GM21717 (cell line): ENCODE measurements around the gene GJD4.

Experiments used
- ATAC-seq: cut with Tn5 transposase; IDR thresholded peaks from one replicate; pipeline ENCODE4 v1.9.1; 2021; ENCODE audit warnings: mild to moderate bottlenecking, moderate library complexity; ENCODE audit not compliant: unreplicated experiment

GJD4 gene

GRCh38 chr10:35605191-35605590 is at the start of gene GJD4:
Gene GJD4 (plus strand): TSS chr10:35605341. CDS start chr10:35605568, 227 bp downstream.
- ATAC-seq, result no peak

- ATAC-seq, result no peak
Observed at GRCh38 chr10:35555962-35556930, 48.9 kb upstream of the GJD4 start.

DNA sequence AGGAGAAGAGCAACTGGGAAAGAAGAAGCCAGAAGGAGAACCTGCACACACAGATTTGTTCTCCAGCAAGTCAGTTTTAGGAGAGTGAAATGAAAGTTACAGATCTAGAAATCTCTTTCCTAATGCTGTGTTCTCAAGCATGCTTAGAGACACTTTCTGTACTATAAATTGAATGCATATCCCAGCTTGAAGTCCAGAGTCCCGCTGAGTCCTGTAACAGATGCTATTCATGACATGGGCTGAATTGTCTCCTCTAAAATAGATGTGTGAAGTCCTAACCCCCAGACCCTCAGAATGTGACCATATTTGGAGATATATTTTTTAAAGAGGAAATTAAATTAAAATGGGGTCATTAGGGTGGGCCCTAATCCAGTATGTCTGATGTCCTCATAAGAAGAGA is 46.9 kb upstream of the GJD4 start:
- ATAC-seq, result no peak

DNA sequence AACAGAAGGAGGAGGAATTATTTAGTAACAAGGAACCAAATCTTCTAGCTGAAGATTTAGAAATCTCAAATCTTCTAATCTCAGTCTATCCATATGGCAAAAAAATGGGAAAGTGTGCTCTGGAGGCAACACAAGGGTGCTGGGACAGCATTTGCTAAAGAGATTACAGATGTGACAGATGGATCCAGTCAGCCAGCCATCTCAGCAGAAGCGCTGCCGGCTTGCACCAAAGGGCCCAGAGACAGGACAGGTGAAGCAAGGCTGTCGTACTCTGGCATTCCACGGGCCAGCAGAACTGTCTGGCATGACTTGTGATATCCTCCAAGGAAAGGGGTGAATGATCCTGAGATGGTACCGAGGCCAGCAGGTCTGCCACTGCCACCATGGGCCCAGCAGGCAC is 45.7 kb upstream of the GJD4 start:
- ATAC-seq, result no peak

DNA sequence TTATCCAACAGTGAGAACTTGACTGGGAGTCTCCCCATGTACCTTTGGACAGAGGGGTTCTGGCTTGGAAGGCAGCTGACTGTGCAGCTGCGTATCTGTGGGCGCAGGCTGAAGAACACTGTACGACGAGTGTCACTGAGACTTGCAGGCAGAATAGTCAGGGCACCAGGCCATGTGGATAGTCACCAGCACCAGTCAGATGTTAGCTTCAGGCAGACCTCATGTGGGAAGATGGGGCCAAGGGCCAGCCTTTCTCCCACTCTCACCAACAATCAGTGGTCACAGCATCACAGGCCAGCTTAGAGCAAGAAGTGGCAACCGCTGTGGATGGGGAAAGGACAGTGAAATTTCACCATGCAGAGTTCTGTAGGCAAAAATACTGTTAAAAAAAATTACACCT is 43.4 kb upstream of the GJD4 start:
- no peak for ATAC-seq

- ATAC-seq, result no peak
Observed at GRCh38 chr10:35562427-35562826, 42.7 kb upstream of the GJD4 start.

DNA sequence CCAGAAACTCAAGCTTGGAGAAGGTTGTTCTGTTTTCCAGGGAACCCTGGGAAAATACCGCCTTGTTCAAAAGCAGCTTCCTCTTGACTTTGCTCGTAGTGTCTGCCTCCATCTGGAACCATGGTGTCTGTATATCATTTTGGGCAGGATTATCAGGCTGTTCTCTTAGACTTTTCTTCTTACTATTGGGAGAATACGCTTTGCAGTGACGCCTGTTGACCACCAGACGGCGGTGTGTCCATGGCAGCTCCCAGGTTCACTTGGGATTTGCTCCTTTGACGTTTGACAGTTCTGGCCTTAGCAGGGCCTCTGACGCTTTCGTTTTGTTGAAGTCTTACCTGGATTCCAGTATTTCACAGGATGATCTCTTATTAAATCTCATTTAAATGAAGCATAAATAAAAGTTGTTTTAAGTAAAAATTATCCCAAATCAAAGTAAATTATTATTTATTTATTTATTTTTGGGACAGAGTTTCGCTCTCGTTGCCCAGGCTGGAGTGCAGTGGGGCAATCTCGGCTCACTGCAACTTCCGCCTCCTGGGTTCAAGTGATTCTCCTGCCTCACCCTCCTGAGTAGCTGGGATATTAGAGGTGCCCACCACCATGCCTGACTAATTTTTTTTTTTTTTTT is 41.8 kb upstream of the GJD4 start:
- ATAC-seq, result no peak

- no peak for ATAC-seq
Observed at GRCh38 chr10:35564341-35564968, 40.7 kb upstream of the GJD4 start.

DNA sequence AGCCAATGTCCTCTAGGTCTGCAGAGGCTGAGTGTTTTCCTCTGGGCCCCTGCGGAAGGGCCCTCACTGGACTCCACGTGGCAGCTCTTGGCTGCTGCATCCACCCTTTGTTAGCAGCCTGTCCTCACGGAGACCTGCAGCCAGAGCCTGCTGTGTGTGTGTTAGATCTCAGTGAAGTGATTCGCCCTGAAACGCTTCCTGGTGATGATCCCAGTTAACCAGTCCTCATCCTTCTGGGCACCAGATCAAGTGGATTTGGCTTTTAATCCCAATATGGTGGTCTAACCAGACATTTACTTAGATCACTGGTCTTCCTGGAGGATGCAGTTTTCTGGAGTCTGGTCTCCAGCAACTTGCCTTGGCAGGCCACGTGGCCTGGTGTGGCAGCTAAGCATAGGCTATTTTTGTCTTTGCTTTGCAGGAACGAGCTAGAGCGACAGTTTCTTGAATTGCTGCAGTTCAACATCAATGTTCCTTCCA is 39.5 kb upstream of the GJD4 start:
- ATAC-seq, result no peak

DNA sequence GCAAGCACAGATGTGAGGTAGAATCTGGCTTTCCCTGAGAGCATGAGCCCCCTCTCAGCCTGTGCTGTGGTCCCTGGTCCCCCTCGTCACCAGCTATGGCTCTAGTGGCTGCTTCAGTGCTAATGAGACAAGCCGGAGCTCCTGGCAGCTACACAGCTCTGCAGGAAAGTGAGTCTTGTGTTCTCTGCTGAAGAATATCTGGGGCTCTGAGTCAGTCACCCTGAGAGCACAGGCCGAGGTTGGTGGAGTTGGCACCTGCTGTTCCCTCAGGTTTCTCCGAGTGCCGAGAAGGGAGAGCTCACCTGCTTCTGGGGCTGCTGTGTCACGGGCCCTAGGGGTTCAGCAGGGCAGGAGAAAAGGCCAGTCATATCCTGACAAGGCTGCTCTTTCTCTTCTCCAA is 37.2 kb upstream of the GJD4 start:
- no peak for ATAC-seq

DNA sequence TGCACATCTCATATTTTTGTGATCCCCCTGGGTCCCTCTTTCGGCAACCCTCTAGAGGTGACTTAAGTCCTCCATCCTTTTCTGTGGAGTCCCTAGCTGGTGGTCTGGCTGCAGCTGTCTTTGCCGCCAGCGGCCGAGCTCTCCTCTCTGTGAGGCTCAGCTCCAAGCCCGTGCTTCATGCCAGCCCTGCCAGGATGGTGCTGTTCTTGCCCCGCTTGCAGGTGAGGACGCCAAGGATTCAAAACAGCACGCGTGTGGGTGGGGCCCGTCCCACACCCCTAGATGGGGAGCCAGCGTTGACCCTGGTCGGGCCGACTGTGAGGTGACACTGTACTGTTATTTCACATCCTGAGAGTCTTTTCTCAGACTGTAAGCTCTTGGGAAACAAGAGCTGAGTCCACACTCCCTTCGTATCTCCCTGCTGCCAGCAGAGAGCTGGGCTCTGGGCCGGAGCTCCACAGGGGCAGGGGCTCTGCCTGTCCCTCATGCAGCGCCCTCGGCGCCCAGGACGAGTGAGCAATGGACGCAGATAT is 36.6 kb upstream of the GJD4 start:
- no peak for ATAC-seq

GRCh38 chr10:35569111-35569707 is 35.9 kb upstream of the GJD4 start:
- ATAC-seq, result no peak

DNA sequence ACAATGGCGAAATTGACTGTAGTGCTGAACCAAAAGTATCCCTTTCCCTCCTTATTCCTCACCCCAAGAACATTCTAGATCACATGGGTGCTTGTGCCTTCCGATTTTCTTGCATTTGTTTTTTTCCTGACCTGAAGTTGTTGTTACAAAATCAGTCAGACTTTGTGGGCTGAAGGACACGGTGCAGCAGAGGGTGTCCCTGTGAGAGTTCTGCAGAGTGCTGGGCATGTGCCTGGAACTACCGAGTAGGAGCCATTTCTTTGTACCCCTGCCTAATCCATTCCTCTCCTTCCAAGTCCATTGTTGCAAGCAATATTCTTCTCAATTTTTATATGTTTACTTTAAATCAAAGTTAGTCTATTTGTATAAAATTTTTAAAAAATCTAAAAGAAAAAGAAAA is 35.3 kb upstream of the GJD4 start:
- ATAC-seq, result no peak

DNA sequence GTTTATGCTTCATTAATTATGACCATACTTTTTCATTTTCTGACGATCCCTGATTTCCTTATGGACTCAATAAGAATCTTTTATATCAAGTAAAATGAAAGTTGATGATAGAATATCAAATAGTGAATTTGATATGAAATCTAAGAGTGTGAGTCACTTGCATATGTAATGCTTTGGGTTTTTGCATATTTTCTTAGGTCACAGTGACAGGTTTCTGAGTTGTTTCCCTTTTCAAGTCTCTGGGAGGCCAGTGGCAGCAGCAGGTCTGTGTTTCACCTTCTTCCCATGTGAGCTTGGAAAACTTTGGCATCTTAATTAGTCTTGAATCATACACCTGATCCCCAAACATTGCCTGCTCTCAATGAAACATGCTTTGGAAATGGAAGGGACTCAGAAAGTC is 34.7 kb upstream of the GJD4 start:
- no peak for ATAC-seq

GRCh38 chr10:35572583-35572982 is 32.6 kb upstream of the GJD4 start:
- ATAC-seq, result no peak

- ATAC-seq, result no peak
Observed at GRCh38 chr10:35573796-35574195, 31.3 kb upstream of the GJD4 start.

DNA sequence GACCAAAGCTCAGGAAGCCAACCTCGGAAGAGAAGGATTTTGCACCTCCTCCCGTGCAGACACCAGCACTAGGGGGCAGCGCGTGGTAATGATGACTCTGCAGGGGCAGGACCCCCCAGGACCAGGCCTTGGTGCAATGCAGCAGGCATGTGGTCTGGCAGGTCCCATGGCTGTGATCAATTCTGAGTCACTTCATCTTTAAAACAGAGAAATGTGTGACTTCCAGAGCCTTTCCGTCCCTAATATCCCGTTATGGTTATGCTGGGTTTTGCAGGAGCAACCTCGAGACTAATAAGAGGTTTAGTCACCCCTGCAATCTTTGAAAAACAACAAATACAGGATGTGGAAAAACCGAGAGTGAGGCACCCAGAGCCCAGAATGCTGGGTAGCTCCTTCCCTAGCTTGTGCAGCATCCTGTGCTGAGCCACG is 30.2 kb upstream of the GJD4 start:
- ATAC-seq, result no peak

DNA sequence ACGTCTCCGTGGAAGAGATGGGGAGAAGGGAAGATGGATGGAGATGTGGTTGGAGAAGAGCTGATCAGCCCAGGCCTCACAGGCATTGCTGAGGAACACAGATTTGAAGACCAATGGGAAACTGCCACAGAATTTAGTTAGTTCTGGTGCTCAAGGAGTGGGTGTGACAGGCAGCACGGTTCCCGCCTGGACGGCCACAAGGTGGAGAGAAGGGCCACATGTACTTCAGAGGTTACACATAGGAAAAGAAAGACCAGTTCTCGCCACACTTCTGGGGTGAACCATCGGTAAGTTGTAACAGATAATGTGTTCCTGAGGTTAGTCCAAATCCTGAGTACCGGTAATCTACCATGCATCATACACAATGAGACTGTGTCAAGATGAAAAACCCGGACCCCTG is 29.5 kb upstream of the GJD4 start:
- ATAC-seq, result no peak

- ATAC-seq, result no peak
Observed at GRCh38 chr10:35576730-35577129, 28.4 kb upstream of the GJD4 start.

DNA sequence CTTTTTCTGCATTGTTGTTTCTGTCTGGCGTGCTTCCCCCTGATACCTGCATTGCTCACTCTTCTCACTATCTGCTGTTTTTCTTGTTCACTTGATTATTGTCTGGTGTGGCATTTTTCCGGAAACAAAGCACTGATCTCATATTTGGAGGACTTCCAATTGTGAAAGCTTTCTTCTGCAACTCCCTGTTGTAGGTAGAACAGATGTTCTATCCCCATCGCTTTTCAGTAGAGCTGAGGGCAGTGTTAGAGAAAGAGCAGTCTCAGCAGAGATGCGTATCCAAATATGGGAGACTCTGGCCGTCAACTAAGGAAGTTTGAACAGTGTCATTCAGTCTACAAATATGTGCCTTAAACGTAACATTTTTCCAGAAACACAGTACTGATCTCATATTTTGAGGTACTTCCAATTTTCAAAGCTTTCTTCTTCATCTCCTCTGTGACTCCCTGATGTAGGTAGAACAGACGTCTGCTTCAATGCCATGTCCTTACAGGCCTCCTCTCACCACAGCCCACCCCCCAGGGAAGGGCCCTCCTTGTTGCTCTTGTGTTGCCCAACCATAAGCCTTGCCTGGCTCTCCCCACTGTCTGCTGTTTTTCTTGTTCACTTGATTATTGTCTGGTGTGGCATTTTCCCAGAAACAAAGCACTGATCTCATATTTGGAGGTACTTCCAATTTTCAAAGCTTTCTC is 27.1 kb upstream of the GJD4 start:
- no peak for ATAC-seq

GRCh38 chr10:35578618-35578956 is 26.6 kb upstream of the GJD4 start:
- ATAC-seq, result no peak
